HEK293T (cell line): ENCODE data around the gene GDAP1L1.

Experiments
- ARNT ChIP-seq: fragments of 450-650 bp; IDR thresholded peaks from 2 replicates; pipeline ENCODE4 v1.6.1; 2017; ENCODE audit warnings: mild to moderate bottlenecking
- BHLHE40 ChIP-seq: fragments of 450-650 bp; IDR thresholded peaks from 2 replicates; pipeline ENCODE4 v1.6.1; 2016; ENCODE audit warnings: mild to moderate bottlenecking, moderate library complexity, borderline replicate concordance
- CTBP1 ChIP-seq: fragments of 450-650 bp; IDR thresholded peaks from 2 replicates; pipeline ENCODE4 v1.6.1; 2016; ENCODE audit warnings: borderline replicate concordance
- ELF4 ChIP-seq: fragments of 450-650 bp; IDR thresholded peaks from 2 replicates; pipeline ENCODE4 v1.6.1; 2017; ENCODE audit warnings: antibody characterized with exemption
- FOXA1 ChIP-seq: fragments of 450-650 bp; IDR thresholded peaks from 2 replicates; pipeline ENCODE4 v1.6.1; 2016; ENCODE audit warnings: mild to moderate bottlenecking
- FOXK2 ChIP-seq: fragments of 450-650 bp; IDR thresholded peaks from 2 replicates; pipeline ENCODE4 v1.6.1; 2016; ENCODE audit warnings: mild to moderate bottlenecking
- FOXM1 ChIP-seq: fragments of 450-650 bp; IDR thresholded peaks from 2 replicates; pipeline ENCODE4 v1.6.1; 2017; ENCODE audit warnings: mild to moderate bottlenecking, borderline replicate concordance
- HDGF ChIP-seq: fragments of 450-650 bp; IDR thresholded peaks from 2 replicates; pipeline ENCODE4 v1.6.1; 2017; ENCODE audit warnings: antibody characterized with exemption, borderline replicate concordance
- LEF1 ChIP-seq: fragments of 450-650 bp; IDR thresholded peaks from 2 replicates; pipeline ENCODE4 v1.6.1; 2017; ENCODE audit warnings: mild to moderate bottlenecking, borderline replicate concordance
- NFRKB ChIP-seq: fragments of 450-650 bp; IDR thresholded peaks from 2 replicates; pipeline ENCODE4 v1.6.1; 2016; ENCODE audit warnings: mild to moderate bottlenecking, moderate library complexity
- PKNOX1 ChIP-seq: fragments of 450-650 bp; IDR thresholded peaks from 2 replicates; pipeline ENCODE4 v1.6.1; 2016
- SUZ12 ChIP-seq: fragments of 450-650 bp; IDR thresholded peaks from 2 replicates; pipeline ENCODE4 v1.6.1; 2016; ENCODE audit warnings: mild to moderate bottlenecking
- TARDBP ChIP-seq: fragments of 450-650 bp; IDR thresholded peaks from 2 replicates; pipeline ENCODE4 v1.6.1; 2016

- no peak for TF ChIP-seq NFRKB
- TF ChIP-seq PKNOX1 = no peak
- no peak for TF ChIP-seq FOXM1
- no peak for TF ChIP-seq BHLHE40
- TF ChIP-seq FOXK2 = no peak
- TF ChIP-seq LEF1 = no peak
- no peak for TF ChIP-seq FOXA1
- TF ChIP-seq TARDBP = no peak
- no peak for TF ChIP-seq SUZ12
- TF ChIP-seq ARNT = no peak
- no peak for TF ChIP-seq ELF4
- no peak for TF ChIP-seq HDGF
- TF ChIP-seq CTBP1 = no peak
These were observed 54.2 kb downstream of the GDAP1L1 start for GRCh38 chr20:44301285-44301684.
